GM10266 (cell line): ENCODE measurements around the gene SEMA4A.

ENCODE experiments used
- DNase-seq: peaks from one replicate; pipeline ENCODE4 v3.0.0; 2012; ENCODE audit errors: extremely low spot score
- TF ChIP-seq, protein P1 (sequence below): IDR thresholded peaks from 2 replicates; pipeline ENCODE4 v1.5.1; 2012; ENCODE audit warnings: mild to moderate bottlenecking, low read depth; ENCODE audit not compliant: control insufficient read depth, insufficient read depth; ENCODE audit errors: missing control alignments

Gene SEMA4A

DNA sequence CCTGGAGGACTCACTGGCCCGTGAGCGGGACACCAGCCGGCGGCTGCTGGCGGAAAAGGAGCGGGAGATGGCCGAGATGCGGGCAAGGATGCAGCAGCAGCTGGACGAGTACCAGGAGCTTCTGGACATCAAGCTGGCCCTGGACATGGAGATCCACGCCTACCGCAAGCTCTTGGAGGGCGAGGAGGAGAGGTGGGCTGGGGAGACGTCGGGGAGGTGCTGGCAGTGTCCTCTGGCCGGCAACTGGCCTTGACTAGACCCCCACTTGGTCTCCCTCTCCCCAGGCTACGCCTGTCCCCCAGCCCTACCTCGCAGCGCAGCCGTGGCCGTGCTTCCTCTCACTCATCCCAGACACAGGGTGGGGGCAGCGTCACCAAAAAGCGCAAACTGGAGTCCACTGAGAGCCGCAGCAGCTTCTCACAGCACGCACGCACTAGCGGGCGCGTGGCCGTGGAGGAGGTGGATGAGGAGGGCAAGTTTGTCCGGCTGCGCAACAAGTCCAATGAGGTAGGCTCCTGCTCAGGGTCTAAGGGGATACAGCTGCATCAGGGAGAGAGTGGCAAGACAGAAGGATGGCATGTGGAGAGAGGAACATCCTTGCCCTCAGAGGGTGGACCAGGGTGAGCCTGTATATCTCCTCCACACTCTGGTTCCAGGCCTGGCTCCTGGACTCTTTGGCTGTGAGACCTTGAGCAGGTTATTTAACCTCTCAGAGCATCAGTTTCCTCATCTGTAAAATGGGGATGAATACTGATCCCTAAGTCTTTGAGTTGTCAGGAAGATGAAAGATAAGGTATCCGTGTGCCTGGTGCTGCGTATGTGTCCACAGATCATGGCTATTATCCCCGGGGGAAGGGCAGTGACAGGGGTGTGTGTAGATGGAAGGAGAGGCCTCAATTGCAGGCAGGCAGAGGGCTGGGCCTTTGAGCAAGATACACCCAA is 17.2 kb upstream of the SEMA4A start:
- TF ChIP-seq, protein P1, sequence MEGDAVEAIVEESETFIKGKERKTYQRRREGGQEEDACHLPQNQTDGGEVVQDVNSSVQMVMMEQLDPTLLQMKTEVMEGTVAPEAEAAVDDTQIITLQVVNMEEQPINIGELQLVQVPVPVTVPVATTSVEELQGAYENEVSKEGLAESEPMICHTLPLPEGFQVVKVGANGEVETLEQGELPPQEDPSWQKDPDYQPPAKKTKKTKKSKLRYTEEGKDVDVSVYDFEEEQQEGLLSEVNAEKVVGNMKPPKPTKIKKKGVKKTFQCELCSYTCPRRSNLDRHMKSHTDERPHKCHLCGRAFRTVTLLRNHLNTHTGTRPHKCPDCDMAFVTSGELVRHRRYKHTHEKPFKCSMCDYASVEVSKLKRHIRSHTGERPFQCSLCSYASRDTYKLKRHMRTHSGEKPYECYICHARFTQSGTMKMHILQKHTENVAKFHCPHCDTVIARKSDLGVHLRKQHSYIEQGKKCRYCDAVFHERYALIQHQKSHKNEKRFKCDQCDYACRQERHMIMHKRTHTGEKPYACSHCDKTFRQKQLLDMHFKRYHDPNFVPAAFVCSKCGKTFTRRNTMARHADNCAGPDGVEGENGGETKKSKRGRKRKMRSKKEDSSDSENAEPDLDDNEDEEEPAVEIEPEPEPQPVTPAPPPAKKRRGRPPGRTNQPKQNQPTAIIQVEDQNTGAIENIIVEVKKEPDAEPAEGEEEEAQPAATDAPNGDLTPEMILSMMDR: no peak
- DNase-seq: no peak

DNA sequence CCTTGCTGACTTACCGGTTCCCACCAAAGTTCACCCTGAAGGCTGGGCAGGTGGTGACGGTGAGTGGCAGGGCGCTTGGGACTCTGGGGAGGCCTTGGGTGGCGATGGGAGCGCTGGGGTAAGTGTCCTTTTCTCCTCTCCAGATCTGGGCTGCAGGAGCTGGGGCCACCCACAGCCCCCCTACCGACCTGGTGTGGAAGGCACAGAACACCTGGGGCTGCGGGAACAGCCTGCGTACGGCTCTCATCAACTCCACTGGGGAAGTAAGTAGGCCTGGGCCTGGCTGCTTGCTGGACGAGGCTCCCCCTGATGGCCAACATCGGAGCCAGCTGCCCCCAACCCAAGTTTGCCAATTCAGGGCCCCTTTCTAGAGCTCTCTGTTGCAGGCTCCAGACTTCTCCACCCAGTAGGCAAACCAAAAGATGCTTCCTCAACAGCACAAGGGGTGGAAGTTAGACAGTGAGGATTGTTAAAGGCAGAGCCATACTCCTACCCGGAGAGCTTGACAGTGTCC is 16.4 kb upstream of the SEMA4A start:
- DNase-seq: no peak
- TF ChIP-seq, protein P1: no peak

GRCh38 chr1:156138458-156138867 is 14.9 kb upstream of the SEMA4A start:
- DNase-seq: no peak

DNA sequence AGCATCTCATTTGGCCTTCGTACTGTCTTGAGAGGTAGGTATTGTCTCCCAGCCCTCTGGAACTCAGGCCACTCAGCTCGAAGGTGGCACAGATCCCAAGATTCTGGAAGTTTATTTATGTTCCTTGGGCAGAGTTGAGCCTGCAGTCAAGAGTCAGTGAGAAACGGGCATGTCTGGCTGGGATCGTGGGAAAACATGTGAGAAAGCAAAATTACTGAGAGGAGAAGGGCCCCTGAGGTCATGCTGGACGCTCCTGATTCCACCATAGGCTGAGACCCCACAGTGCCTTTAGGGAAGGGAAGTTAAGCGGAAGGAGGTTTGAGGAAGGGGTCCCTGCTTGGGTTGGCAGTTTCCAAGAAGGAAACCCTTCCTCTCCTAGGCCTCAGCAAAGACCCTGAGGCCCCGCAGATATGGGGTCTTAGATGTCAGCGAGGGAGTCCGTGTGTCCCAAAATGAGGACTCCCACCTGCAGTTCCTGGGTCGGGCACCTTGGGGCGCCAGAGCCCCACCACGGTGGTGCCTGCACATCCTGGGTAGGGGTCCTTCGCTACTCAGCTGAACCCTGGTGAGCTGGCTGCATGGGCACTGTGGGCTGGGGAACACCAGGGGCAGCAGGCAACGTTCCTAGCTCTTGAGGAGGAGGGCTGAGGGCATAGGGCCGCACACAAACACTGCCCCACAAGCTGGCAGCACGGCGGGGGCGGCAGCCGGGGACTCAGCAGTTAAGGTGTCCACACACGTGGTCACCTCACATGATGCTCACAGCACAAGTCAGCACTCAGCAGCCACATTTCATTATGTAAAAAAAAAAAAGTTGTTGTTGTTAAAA is 12.3 kb upstream of the SEMA4A start:
- TF ChIP-seq, protein P1: peak; percentile 69
- peak; percentile 65 for DNase-seq

More at GRCh38 chr1:156138458-156138867, 14.9 kb upstream of the SEMA4A start:
- TF ChIP-seq, protein P1: no peak

- TF ChIP-seq, protein P1: no peak
- no peak for DNase-seq
Observed at GRCh38 chr1:156143765-156144489, 9.5 kb upstream of the SEMA4A start.

- DNase-seq: no peak
- TF ChIP-seq, protein P1: no peak
Observed at GRCh38 chr1:156144742-156145141, 8.6 kb upstream of the SEMA4A start.
